GM21526 (cell line): ENCODE data around the gene PIM1.
"Not testable (repeated sequence)": the region's sequence is repeated elsewhere in the genome, so short reads cannot be mapped to it uniquely, and the experiment has no call there.

Source experiments
- ATAC-seq: cut with Tn5 transposase; IDR thresholded peaks from one replicate; pipeline ENCODE4 v1.9.1; 2021; ENCODE audit warnings: moderate library complexity; ENCODE audit not compliant: unreplicated experiment, low FRiP score

The PIM1 gene

GRCh38 chr6:37170273-37171200 is 585 bp downstream of the PIM1 start:
- ATAC-seq = peak; percentile 27

DNA sequence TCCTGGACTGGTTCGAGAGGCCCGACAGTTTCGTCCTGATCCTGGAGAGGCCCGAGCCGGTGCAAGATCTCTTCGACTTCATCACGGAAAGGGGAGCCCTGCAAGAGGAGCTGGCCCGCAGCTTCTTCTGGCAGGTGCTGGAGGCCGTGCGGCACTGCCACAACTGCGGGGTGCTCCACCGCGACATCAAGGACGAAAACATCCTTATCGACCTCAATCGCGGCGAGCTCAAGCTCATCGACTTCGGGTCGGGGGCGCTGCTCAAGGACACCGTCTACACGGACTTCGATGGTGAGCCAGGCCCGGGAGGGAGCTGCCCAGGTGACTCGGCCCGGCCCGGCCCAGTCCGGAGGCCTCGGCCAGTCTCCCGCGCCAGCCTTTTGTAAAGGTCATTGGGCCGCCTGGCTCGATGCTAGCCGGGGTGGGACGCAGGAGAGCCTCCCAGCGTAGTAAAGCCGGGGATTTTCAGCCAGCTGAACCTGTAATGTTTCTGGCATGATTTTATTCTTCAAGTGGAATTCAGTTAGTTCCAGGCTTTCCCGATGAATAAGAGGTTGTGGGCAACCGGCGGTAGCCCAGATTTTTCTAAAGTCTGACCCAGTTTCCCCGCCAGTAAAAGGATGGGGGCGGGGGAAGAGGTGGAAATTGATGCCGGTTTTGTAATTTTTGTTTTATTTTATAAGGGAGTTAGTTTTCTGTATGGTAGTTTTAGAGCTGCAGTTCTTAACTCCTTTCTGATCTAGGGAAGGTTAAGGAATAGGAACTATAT is 1.4 kb downstream of the PIM1 start:
- no peak for ATAC-seq

DNA sequence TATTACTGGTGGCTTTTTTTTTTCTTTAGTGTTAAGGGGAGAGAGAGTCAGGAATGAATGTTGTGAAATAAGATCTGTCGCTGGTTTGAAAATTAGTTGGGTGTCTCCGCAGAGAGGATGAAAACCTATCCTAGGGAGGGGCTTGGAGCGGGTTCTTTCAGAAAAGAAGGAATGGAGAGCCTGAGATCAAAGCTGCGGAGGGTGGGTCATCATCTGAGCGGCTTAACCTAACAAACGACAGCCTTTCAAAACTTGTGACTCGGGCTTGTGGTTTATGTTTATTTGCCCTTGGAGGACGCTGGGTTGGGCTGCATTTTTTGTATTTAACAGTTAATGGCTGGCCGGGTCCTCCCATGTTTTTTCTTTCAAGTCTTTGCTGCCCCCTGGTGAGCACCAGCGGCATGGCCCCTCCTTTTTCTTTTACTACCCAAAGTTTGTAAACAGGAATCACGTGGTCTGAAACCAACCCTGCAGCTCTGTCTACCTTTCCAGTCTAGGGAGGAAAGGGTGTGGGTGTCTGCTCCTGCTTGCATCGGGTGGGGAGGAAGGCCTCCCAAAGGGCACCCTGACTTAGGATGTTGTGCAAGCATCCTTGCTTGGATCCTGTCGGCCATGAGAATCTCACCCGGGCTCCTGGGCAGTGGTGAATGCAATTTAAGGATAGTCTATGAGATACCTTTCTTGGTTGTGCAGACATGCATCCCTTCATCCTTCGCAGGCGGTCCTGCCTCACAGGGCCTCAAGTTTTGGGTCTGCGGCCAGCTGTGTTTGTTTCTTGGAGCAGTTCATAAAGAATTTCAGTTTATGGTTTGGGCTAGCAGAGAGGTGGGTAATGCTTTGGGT is 2.2 kb downstream of the PIM1 start:
- ATAC-seq = no peak

DNA sequence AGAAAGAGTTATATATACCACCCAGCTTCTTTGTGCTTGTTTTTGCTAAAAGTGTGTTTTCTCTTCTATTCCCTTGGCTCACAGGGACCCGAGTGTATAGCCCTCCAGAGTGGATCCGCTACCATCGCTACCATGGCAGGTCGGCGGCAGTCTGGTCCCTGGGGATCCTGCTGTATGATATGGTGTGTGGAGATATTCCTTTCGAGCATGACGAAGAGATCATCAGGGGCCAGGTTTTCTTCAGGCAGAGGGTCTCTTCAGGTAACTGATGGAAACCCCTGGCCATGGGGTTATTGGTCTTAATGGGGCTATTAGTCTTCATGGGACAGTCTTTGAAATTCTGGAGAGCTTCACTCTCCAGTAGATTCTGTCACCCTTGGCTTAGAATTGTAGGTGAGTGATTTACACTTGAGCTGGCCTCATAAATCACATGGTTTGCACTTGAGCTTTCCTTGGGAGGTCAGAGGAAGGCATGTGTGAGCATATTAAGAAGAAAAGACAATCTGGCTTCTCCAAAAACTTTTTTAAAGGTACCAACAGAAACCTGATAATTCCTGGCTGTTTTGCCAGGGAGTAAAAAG is 3.0 kb downstream of the PIM1 start:
- no peak for ATAC-seq

DNA sequence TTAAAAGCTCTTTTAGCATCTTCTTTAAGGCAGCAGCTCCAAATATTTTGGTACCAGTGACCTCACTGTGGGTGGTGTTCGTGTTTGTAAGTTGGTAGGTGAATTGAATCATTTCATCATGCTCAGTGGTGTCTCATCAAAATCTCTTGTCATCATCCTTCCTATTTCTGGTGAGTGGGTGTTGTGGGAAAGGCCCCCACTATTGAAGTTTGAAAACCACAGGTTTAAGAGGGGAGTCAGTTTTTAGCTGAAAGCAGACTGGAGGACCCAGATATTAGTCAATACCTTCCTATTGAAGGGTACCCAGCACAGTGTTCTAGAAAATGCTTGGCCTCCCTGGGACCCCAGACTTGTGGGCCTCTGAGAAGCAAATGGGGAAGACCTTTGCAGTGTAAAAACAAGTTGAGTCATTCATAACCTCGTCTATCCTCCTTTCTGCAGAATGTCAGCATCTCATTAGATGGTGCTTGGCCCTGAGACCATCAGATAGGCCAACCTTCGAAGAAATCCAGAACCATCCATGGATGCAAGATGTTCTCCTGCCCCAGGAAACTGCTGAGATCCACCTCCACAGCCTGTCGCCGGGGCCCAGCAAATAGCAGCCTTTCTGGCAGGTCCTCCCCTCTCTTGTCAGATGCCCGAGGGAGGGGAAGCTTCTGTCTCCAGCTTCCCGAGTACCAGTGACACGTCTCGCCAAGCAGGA is 3.7 kb downstream of the PIM1 start:
- ATAC-seq = no peak

DNA sequence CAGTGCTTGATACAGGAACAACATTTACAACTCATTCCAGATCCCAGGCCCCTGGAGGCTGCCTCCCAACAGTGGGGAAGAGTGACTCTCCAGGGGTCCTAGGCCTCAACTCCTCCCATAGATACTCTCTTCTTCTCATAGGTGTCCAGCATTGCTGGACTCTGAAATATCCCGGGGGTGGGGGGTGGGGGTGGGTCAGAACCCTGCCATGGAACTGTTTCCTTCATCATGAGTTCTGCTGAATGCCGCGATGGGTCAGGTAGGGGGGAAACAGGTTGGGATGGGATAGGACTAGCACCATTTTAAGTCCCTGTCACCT is 4.2 kb downstream of the PIM1 start:
- no peak for ATAC-seq

GRCh38 chr6:37174515-37175331 is 4.8 kb downstream of the PIM1 start:
- ATAC-seq = no peak

DNA sequence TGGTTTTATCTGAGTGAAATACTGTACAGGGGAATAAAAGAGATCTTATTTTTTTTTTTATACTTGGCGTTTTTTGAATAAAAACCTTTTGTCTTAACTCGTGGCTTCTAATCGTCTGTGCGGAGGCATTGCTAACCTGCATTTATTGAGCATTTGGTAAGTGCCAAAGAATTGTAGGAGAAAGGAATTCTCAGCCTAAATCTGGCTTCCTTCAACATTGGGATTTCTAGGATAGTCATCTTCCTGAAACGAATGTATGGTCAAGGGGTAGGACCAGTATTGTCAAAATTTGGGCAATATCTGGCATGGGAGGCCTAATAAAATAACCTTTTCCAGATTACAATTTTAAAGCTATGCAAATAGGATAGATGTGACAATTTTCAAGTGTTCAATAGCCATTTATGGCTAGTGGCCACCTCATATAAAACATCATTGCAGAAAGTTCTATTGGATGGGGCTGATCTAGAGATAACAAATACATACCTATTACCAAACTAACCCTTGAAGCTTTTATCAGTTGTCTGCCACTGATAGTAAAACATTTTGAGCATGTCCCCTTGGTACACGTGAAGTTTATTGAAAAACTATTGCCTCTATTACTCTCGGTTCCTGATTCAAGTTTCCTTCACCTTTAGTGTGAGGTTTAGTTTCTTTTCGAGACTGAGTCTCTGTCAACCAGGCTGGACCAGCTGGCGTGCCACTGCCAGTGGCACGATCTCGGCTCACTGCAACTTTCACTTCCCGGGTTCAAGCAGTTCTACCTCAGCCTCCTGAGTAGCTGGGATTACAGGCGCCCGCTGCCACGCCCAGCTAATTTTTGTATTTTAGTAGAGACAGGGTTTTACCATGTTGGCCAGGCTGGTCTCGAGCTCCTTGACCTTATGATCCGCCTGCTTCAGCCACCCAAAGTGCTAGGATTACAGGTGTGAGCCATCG is 5.6 kb downstream of the PIM1 start:
- no peak for ATAC-seq

- ATAC-seq = no peak
Observed at GRCh38 chr6:37176268-37177076, 6.5 kb downstream of the PIM1 start.

DNA sequence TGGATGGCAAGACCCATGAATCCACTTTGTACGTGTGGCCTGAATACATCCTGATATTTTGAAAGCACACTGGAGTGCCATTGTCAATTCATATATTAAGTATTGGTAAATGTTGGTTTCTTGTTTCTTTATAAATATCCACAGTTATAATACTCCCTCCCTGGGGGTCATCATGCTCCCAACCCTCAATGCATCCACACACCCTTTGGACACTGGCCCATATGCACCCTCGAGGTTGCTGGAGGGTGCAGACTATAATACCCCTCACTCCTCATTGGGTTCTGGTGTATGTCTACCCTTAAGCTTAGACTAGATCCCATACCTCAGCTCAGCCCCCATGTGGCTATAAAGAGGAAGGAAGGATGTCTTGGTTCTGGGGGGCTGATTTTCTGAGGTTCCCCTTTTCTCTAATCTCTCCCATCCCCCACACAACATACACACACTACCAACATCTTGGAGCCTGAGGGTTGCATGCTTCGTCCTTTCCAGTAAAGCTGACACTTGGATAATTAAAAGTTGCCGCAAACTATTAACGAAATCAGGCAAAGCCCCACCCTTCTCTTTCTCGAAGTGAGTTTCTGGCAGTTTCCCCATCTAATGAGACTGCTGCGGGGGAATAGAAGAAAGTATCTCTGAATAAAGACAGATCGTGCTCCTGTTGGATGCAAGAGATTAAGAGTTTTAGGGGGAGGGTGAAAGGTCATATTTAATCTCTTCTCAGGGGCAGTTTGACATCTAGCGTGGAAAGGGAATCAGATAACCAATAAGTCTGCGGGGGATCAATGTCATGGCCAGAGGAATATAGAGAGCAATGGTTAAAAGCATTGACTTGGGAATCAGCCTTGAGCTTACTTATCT is 7.4 kb downstream of the PIM1 start:
- ATAC-seq = no peak

DNA sequence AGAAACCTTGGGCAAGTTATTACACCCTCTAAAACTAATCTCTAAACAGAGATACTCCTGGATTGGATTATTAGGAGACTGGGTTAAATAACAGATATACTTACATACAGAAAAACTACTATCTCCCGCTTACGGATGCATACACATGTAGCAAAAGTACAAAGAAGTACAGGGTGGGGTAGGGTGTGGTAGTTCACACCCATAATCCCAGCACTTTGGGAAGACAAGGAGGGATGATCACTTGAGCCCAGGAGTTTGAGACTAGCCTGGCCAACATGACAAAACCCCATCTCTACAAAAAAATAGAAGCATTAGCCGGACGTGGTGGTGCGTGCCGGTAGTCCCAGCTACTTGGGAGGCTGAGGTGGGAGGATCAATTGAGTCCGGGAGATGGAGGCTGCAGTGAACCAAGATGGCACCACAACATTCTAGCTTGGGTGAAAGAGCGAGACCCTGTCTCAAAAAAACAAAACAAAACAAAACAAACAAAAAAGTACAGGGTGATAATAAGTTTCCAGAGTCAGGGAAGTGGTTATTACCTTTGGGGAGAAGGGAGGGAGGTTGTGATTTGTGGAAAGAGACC is 8.1 kb downstream of the PIM1 start:
- ATAC-seq = no peak

GRCh38 chr6:37180075-37180474 is 10.1 kb downstream of the PIM1 start:
- no peak for ATAC-seq

DNA sequence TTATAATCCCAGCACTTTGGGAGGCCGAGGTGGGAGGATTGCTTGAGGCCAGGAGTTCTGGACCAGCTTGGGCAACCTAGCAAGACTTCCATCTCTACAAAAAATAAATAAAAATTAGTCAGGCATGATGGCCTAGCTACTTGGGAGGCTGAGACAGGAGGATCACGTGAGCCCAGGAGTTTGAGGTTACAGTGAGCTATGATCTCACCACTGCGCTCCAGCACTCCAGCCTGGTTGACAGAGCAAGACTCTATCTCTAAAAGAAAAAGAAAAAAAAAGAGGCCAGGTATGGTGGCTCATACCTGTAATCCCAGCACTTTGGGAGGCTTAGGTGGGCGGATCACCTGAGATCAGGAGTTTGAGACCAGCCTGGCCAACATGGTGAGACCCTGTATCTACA is 10.7 kb downstream of the PIM1 start:
- not testable (repeated sequence) for ATAC-seq

GRCh38 chr6:37182736-37183590 is 13.0 kb downstream of the PIM1 start:
- ATAC-seq = no peak
